Hematopoietic multipotent progenitor cell treated with erythropoietin and hydrocortisone succinate and interleukin-3 and kit ligand, for 6 days (in vitro differentiated cells): ENCODE results near the gene CDCP1.

Source experiments
- DNase-seq: peaks from one replicate; pipeline ENCODE4 v3.0.0-alpha.2; 2015

Gene CDCP1

GRCh38 chr3:45145681-45146614 is at the start of gene CDCP1:
Gene CDCP1, minus strand, starts transcription at chr3:45146378. Its CDS starts 91 bp downstream, at chr3:45146287.
- no peak for DNase-seq

- no peak for DNase-seq
Observed at GRCh38 chr3:45194791-45195190, 48.6 kb upstream of the CDCP1 start.

- no peak for DNase-seq
Observed at GRCh38 chr3:45191924-45192417, 45.8 kb upstream of the CDCP1 start.

GRCh38 chr3:45191424-45191823 is 45.2 kb upstream of the CDCP1 start:
- DNase-seq, result no peak

GRCh38 chr3:45188719-45189659 is 42.8 kb upstream of the CDCP1 start:
- DNase-seq, result no peak

- DNase-seq, result no peak
Observed at GRCh38 chr3:45187694-45188141, 41.5 kb upstream of the CDCP1 start.

GRCh38 chr3:45186871-45187270 is 40.7 kb upstream of the CDCP1 start:
- DNase-seq, result no peak

- no peak for DNase-seq
Observed at GRCh38 chr3:45185461-45185860, 39.3 kb upstream of the CDCP1 start.

GRCh38 chr3:45185052-45185451 is 38.9 kb upstream of the CDCP1 start:
- no peak for DNase-seq

- no peak for DNase-seq
Observed at GRCh38 chr3:45183872-45184262, 37.7 kb upstream of the CDCP1 start.

GRCh38 chr3:45182915-45183871 is 37.0 kb upstream of the CDCP1 start:
- peak; percentile 39 for DNase-seq

- DNase-seq, result no peak
Observed at GRCh38 chr3:45181496-45181895, 35.3 kb upstream of the CDCP1 start.

- DNase-seq, result no peak
Observed at GRCh38 chr3:45180899-45181298, 34.7 kb upstream of the CDCP1 start.

GRCh38 chr3:45180051-45180450 is 33.9 kb upstream of the CDCP1 start:
- no peak for DNase-seq

GRCh38 chr3:45179163-45179562 is 33.0 kb upstream of the CDCP1 start:
- no peak for DNase-seq

GRCh38 chr3:45178183-45179023 is 32.2 kb upstream of the CDCP1 start:
- no peak for DNase-seq

GRCh38 chr3:45176912-45177311 is 30.7 kb upstream of the CDCP1 start:
- DNase-seq, result no peak

GRCh38 chr3:45174234-45174633 is 28.1 kb upstream of the CDCP1 start:
- DNase-seq, result no peak

GRCh38 chr3:45173776-45174175 is 27.6 kb upstream of the CDCP1 start:
- DNase-seq, result no peak

GRCh38 chr3:45171283-45171682 is 25.1 kb upstream of the CDCP1 start:
- DNase-seq, result no peak

GRCh38 chr3:45170096-45170495 is 23.9 kb upstream of the CDCP1 start:
- DNase-seq, result no peak
